SK-N-SH (cell line): ENCODE results near the gene CACNA2D1. TPM values are rescaled to one million over a fixed set of nuclear protein-coding genes. Genes with fewer than 3 reads are reported as not detected.

ENCODE experiments used
- CTCF ChIA-PET: fragments of 300-600, 350-600 bp; formaldehyde crosslinking; extraction: SDS; loops from one replicate; lab custom pipeline; 2021; lab: Yijun Ruan, JAX
- POLR2A ChIA-PET: fragments of 350-600 bp; sonication (Branson Sonifier 250); formaldehyde crosslinking; extraction: SDS; loops from one replicate; lab custom pipeline; 2020; ENCODE audit warnings: antibody characterized with exemption, inconsistent platforms; lab: Yijun Ruan, JAX
- DNase-seq: peaks from one replicate; pipeline ENCODE4 v3.0.0; 2012
- H2AFZ ChIP-seq: fragments of 200-600 bp; sonication (generic); 2 replicates; pipeline ENCODE4 v1.8.1; 2016; ENCODE audit warnings: antibody characterized with exemption, mild to moderate bottlenecking, low read depth
- H3F3A ChIP-seq: fragments of 200-600 bp; sonication (generic); replicated peaks from 2 replicates; pipeline ENCODE3; 2016; ENCODE audit warnings: antibody characterized with exemption, mild to moderate bottlenecking; ENCODE audit not compliant: insufficient read depth
- H3K27ac ChIP-seq, 2 experiments: fragments of 200-500 bp in 1 of 2; fragments of 200-600 bp in 1 of 2; sonication (Bioruptor generic) in 1 of 2; sonication (generic), shearing (Covaris generic) in 1 of 2; 2 replicates each; pipeline versions ENCODE4 v1.5.1 to v1.6.1; 2014 to 2016; ENCODE audit warnings: low read depth in 2 of 2, inconsistent platforms in 1 of 2, low read length in 1 of 2, mild to moderate bottlenecking in 1 of 2, mixed read lengths in 1 of 2
- H3K27me3 ChIP-seq: fragments of 200-600 bp; sonication (generic), shearing (Covaris generic); 2 replicates; pipeline ENCODE4 v1.6.1; 2016; ENCODE audit warnings: mixed run types; ENCODE audit not compliant: insufficient read depth
- H3K36me3 ChIP-seq, 2 experiments: fragments of 200-500 bp in 1 of 2; fragments of 200-600 bp in 1 of 2; sonication (Bioruptor generic) in 1 of 2; sonication (generic) in 1 of 2; replicated peaks in 1 of 2; 2 replicates each; pipeline versions ENCODE3 to v1.5.1; 2014 to 2016; ENCODE audit warnings: low read length in 1 of 2, mild to moderate bottlenecking in 1 of 2; ENCODE audit not compliant: insufficient read depth in 2 of 2, control insufficient read depth in 1 of 2
- H3K4me1 ChIP-seq, 2 experiments: fragments of 200-500 bp in 1 of 2; fragments of 200-600 bp in 1 of 2; sonication (Bioruptor generic) in 1 of 2; sonication (generic), shearing (Covaris generic) in 1 of 2; 2 replicates each; pipeline versions ENCODE4 v1.5.1 to v1.6.1; 2014 to 2016; ENCODE audit warnings: low read depth in 1 of 2, low read length in 1 of 2, mixed run types in 1 of 2; ENCODE audit not compliant: insufficient read depth in 2 of 2, control insufficient read depth in 1 of 2
- H3K4me2 ChIP-seq: fragments of 200-600 bp; sonication (generic), shearing (Covaris generic); 2 replicates; pipeline ENCODE4 v1.6.1; 2017; ENCODE audit warnings: mixed run types
- H3K4me3 ChIP-seq, 2 experiments: fragments of 200-500 bp in 1 of 2; fragments of 200-600 bp in 1 of 2; sonication (Bioruptor generic) in 1 of 2; sonication (generic), shearing (Covaris generic) in 1 of 2; 2 replicates each; pipeline versions ENCODE4 v1.5.1 to v1.8.1; 2014 to 2016; ENCODE audit warnings: low read depth in 2 of 2, inconsistent platforms in 1 of 2, low read length in 1 of 2, mild to moderate bottlenecking in 1 of 2, mixed read lengths in 1 of 2, moderate library complexity in 1 of 2
- H3K79me2 ChIP-seq: fragments of 200-600 bp; sonication (generic); 2 replicates; pipeline ENCODE4 v1.8.1; 2017; ENCODE audit warnings: mild to moderate bottlenecking; ENCODE audit not compliant: insufficient read depth
- H3K9ac ChIP-seq: fragments of 200-600 bp; sonication (generic); 2 replicates; pipeline ENCODE4 v1.6.1; 2017; ENCODE audit warnings: mixed run types
- H3K9me2 ChIP-seq: fragments of 200-600 bp; sonication (generic); 2 replicates; pipeline ENCODE4 v1.6.1; 2017; ENCODE audit warnings: mixed run types
- H3K9me3 ChIP-seq: fragments of 200-600 bp; sonication (generic); 2 replicates; pipeline ENCODE4 v1.6.1; 2017; ENCODE audit warnings: mixed run types, mild to moderate bottlenecking, moderate library complexity
- H4K20me1 ChIP-seq: fragments of 200-600 bp; sonication (generic); 2 replicates; pipeline ENCODE4 v1.6.1; 2017; ENCODE audit warnings: mild to moderate bottlenecking, mixed run types; ENCODE audit not compliant: insufficient read depth
- CHD2 ChIP-seq: fragments of 150-350 bp; IDR thresholded peaks from 2 replicates; pipeline ENCODE4 v1.6.1; 2018; ENCODE audit warnings: low read length; ENCODE audit not compliant: partially characterized antibody
- CTCF ChIP-seq: fragments of 200-600 bp; sonication (generic); IDR thresholded peaks from 2 replicates; pipeline ENCODE4 v1.6.1; 2017; ENCODE audit warnings: antibody characterized with exemption, mild to moderate bottlenecking, moderate library complexity
- FOXM1 ChIP-seq: IDR thresholded peaks from 2 replicates; pipeline ENCODE4 v1.4.0; 2012; ENCODE audit warnings: low read depth, mild to moderate bottlenecking
- GATA2 ChIP-seq: sonication (generic); formaldehyde crosslinking; IDR thresholded peaks from 2 replicates; pipeline ENCODE4 v1.5.0; 2020; ENCODE audit warnings: mild to moderate bottlenecking, missing genetic modification reagents
- IRF3 ChIP-seq: fragments of 150-350 bp; IDR thresholded peaks from 2 replicates; pipeline ENCODE4 v1.6.1; 2016; ENCODE audit warnings: mild to moderate bottlenecking, low read depth, low read length
- JUND ChIP-seq: IDR thresholded peaks from 2 replicates; pipeline ENCODE4 v1.4.0; 2012
- MAX ChIP-seq: IDR thresholded peaks from 2 replicates; pipeline ENCODE4 v1.4.0; 2012; ENCODE audit warnings: low read depth
- MXI1 ChIP-seq: IDR thresholded peaks from 2 replicates; pipeline ENCODE4 v1.6.1; 2012; ENCODE audit warnings: mild to moderate bottlenecking, low read depth, low read length, improper control_type of control experiment
- NRF1 ChIP-seq: IDR thresholded peaks from 2 replicates; pipeline ENCODE4 v1.6.1; 2012; ENCODE audit warnings: low read depth, mild to moderate bottlenecking, low read length
- RAD21 ChIP-seq: IDR thresholded peaks from 2 replicates; pipeline ENCODE4 v1.6.1; 2012; ENCODE audit warnings: mild to moderate bottlenecking, low read length
- REST ChIP-seq: IDR thresholded peaks from 2 replicates; pipeline ENCODE4 v1.6.1; 2012; ENCODE audit warnings: mild to moderate bottlenecking, low read depth, low read length, moderate library complexity
- RFX5 ChIP-seq: IDR thresholded peaks from 2 replicates; pipeline ENCODE4 v1.6.1; 2012; ENCODE audit warnings: mild to moderate bottlenecking, improper control_type of control experiment, low read length
- TCF12 ChIP-seq: IDR thresholded peaks from 2 replicates; pipeline ENCODE4 v1.4.0; 2012
- USF2 ChIP-seq: fragments of 150-350 bp; IDR thresholded peaks from 2 replicates; pipeline ENCODE4 v1.6.1; 2017; ENCODE audit warnings: antibody characterized with exemption, low read length, low read depth, borderline replicate concordance
- YY1 ChIP-seq: IDR thresholded peaks from 2 replicates; pipeline ENCODE4 v1.4.0; 2012; ENCODE audit warnings: low read depth, mild to moderate bottlenecking
- WGBS: methylation state at CpG from one replicate; pipeline ENCODE4 v1.1.6; 2017; ENCODE audit warnings: low lambda C conversion rate; 5-methylcytosine and 5-hydroxymethylcytosine counted together
- polyA plus RNA-seq, 3 experiments: library from polyadenylated mRNA; depleted of rRNA; stranded (reverse); fragments of >200 nt; gene quantifications; 2 replicates each; pipeline ENCODE4 v1.2.3, GENCODE V29; 2012

Gene CACNA2D1
- polyA plus RNA-seq, 1 of the 3 experiments (the other 2 are of a cell fraction): 3.4 TPM

- H3K9me2 ChIP-seq: no peaks in the 10 kb centered on the region
- H3K4me3 ChIP-seq: no peak overlapping the region
- H3K79me2 ChIP-seq: no peaks in the 10 kb centered on the region
- no peak overlapping the region for H3K4me2 ChIP-seq
- H4K20me1 ChIP-seq: no peaks in the 10 kb centered on the region
- no peak overlapping the region for H2AFZ ChIP-seq
- TF ChIP-seq FOXM1 (no peak), RFX5 (no peak), GATA2 (CRISPR knock-in tag) (no peak), YY1 (no peak), TCF12 (no peak), REST (no peak), MAX (no peak)
- no peak overlapping the region for H3K9ac ChIP-seq
- peaks cover 3% of the 10 kb centered on the region for H3F3A ChIP-seq
- no peak for DNase-seq
- H3K27me3 ChIP-seq: no peaks in the 10 kb centered on the region
- H3K27ac ChIP-seq: no peak overlapping the region
- ChIA-PET POLR2A (no interaction called here), CTCF (interaction anchor here (0.6 to 3.0 kb wide), 8 partner anchors 10 to 746 kb away, joined by 3 to 16 read pairs (median 3); no protein-coding TSS in a partner anchor)
- H3K36me3 ChIP-seq: no peaks in the 10 kb centered on the region
- WGBS: 91% methylated on average over 2 of the region's 2 CpGs
- no peaks in the 10 kb centered on the region for H3K9me3 ChIP-seq
- peaks cover 0 to 7% of the 10 kb centered on the region in 2 experiments; a peak in 2 of 4 replicates for H3K4me1 ChIP-seq
Observed at GRCh38 chr7:82229164-82229563, 214.4 kb downstream of the CACNA2D1 start.

- Histone ChIP-seq H3K9me2 (no peaks in the 10 kb centered on the region), H3K79me2 (no peaks in the 10 kb centered on the region), H4K20me1 (no peaks in the 10 kb centered on the region), H3K36me3 (no peaks in the 10 kb centered on the region), H3F3A (no peaks in the 10 kb centered on the region), H3K4me2 (no peak overlapping the region), H3K9me3 (no peaks in the 10 kb centered on the region), H3K27ac (no peak overlapping the region), H3K27me3 (no peaks in the 10 kb centered on the region), H3K4me1 (peaks cover 0 to 6% of the 10 kb centered on the region in 2 experiments; a peak in 1 of 4 replicates), H3K4me3 (no peak overlapping the region), H2AFZ (no peak overlapping the region), H3K9ac (no peak overlapping the region)
- TF ChIP-seq CTCF (no peak), MXI1 (no peak), NRF1 (no peak), IRF3 (no peak), RFX5 (no peak), CHD2 (no peak), RAD21 (no peak), JUND (no peak), USF2 (no peak)
- CTCF ChIA-PET: interaction anchor here (1.0 to 1.9 kb wide), 2 partner anchors 8 to 345 kb away, joined by 3 to 6 read pairs; no protein-coding TSS in a partner anchor
- POLR2A ChIA-PET: no interaction called here
- DNase-seq: no peak
- 97% methylated on average over 3 of the region's 3 CpGs for WGBS
Observed at GRCh38 chr7:82226191-82226590, 217.4 kb downstream of the CACNA2D1 start.
